Measurements from ENCODE around the gene CST1. TPM values are rescaled to one million over a fixed set of nuclear protein-coding genes. Genes with fewer than 3 reads are reported as not detected.
"Not testable (repeated sequence)": the region's sequence is repeated elsewhere in the genome, so short reads cannot be mapped to it uniquely, and the experiment has no call there.

Gene CST1
- total and polyA plus RNA-seq, 7 experiments from 2014 or later = not detected

DNA sequence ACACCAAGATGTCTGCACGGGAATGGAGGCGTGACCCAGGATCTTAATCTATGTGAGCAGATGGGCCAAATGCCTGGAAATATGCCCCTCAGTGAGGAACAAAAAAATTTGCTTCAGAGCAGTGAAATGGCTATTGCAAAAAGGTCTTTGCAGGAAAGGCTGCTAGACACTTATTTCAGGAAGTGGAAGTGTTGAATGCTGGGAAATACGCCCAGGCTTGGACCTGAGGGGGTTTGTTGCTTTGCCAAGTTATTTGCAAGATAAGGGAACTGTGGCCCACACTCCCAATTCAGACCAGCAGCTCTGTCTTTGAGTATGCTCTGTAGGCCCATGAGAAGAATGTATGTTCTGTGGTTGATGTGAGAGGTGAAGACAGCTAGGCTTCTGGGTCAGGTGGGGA is 15.3 kb downstream of the CST1 start:
- H3K27me3 ChIP-seq (ENCODE audit: control insufficient read depth in 2 of 2, insufficient read depth in 2 of 2, low read length in 2 of 2); H3K4me3 Mint-ChIP-seq; H3K4me1 Mint-ChIP-seq; H3K36me3 ChIP-seq (ENCODE audit: control insufficient read depth in 2 of 3, insufficient read depth in 3 of 3, low read length in 3 of 3); DNase-seq; H3K4me1 ChIP-seq (ENCODE audit: control insufficient read depth in 2 of 2, insufficient read depth in 2 of 2, low read length in 2 of 2); H3K9me3 Mint-ChIP-seq; intact Hi-C loops (cut with micrococcal nuclease); ATAC-seq; H3K9me3 ChIP-seq (ENCODE audit: control insufficient read depth in 2 of 3, low read length in 3 of 3); CTCF ChIA-PET; H3K27ac Mint-ChIP-seq; POLR2A ChIA-PET; H3K27ac ChIP-seq (ENCODE audit: low read depth, low read length); H3K4me3 ChIP-seq (ENCODE audit: low read length); H3K36me3 Mint-ChIP-seq: not testable (repeated sequence)
- peaks cover 16 to 42% (median 35%) of the 10 kb centered on the region in 5 donors for H3K27me3 Mint-ChIP-seq

DNA sequence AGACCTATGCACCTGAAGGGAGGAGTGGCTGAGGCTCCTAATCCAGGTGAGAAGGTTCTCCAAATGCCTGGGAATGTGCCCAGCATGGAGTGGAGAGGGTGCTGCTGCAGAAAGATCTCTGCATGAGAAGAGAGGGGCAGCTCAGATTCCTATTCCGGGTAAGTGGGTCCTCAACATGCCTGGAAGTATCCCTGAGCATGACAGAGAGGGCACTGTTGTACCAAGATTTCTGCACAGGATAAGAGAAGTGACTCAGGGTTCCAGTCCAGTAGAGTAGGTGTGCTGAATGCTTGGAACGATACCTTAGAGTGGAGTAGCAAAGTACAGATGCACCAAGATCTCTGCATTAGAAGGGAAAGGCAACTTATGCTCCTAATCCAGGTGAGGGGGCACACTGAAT is 15.8 kb downstream of the CST1 start:
- CTCF ChIA-PET; ATAC-seq; H3K9me3 ChIP-seq (ENCODE audit: control insufficient read depth in 2 of 3, low read length in 3 of 3); H3K27me3 ChIP-seq (ENCODE audit: control insufficient read depth in 2 of 2, insufficient read depth in 2 of 2, low read length in 2 of 2); H3K4me1 ChIP-seq (ENCODE audit: control insufficient read depth in 2 of 2, insufficient read depth in 2 of 2, low read length in 2 of 2); H3K36me3 ChIP-seq (ENCODE audit: control insufficient read depth in 2 of 3, insufficient read depth in 3 of 3, low read length in 3 of 3); H3K4me3 ChIP-seq (ENCODE audit: low read length); DNase-seq; POLR2A ChIA-PET; H3K27ac ChIP-seq (ENCODE audit: low read depth, low read length); intact Hi-C loops (cut with micrococcal nuclease); H3K9me3 Mint-ChIP-seq; H3K36me3 Mint-ChIP-seq; H3K4me1 Mint-ChIP-seq; H3K4me3 Mint-ChIP-seq; H3K27ac Mint-ChIP-seq: not testable (repeated sequence)
- H3K27me3 Mint-ChIP-seq = peaks cover 16 to 42% (median 35%) of the 10 kb centered on the region in 5 donors

DNA sequence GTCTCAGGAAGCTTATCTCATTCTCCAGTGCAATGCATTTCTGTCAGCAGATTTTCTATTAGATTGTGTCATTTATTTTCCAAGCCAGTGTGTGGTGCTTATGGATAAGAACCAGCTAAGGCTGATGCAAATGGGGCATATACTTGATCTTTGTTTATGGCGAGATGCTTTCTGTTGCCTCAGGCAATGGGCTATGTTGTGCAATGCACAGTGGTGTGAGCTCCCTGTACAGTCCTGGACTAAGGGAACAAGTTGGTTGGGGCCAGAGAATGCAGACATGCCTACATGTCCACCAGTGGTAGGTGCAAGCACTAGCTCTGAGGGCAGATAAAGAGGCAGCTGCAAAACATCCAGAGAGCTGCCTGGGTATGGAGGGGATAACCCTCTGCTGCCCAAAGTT is 16.3 kb downstream of the CST1 start:
- H3K36me3 Mint-ChIP-seq; intact Hi-C loops (cut with micrococcal nuclease); POLR2A ChIA-PET; H3K27ac ChIP-seq (ENCODE audit: low read depth, low read length); H3K27ac Mint-ChIP-seq; CTCF ChIA-PET; H3K27me3 ChIP-seq (ENCODE audit: control insufficient read depth in 2 of 2, insufficient read depth in 2 of 2, low read length in 2 of 2); H3K9me3 ChIP-seq (ENCODE audit: control insufficient read depth in 2 of 3, low read length in 3 of 3); H3K4me1 ChIP-seq (ENCODE audit: control insufficient read depth in 2 of 2, insufficient read depth in 2 of 2, low read length in 2 of 2); H3K36me3 ChIP-seq (ENCODE audit: control insufficient read depth in 2 of 3, insufficient read depth in 3 of 3, low read length in 3 of 3); ATAC-seq; H3K4me1 Mint-ChIP-seq; DNase-seq; H3K4me3 ChIP-seq (ENCODE audit: low read length); H3K4me3 Mint-ChIP-seq; H3K9me3 Mint-ChIP-seq: not testable (repeated sequence)
- peaks cover 16 to 42% (median 35%) of the 10 kb centered on the region in 5 donors for H3K27me3 Mint-ChIP-seq

DNA sequence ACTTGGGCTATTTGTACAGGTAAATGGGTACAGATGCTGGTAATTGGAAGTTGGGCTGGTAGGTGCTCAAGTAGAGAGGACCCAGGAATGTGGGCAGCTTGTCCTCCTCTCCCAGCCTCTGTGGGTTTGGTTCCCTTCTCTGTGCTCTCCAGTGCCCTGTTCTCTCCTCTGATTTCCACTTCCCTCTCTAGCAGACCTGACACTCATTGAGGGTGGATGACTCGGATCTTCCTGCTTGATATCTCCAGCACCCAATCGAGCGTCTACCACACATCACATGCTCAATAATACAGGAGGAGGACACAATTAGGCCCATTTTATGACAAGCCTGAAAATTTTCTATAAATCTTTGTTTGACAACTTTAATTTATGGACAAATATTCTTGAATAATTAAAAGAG is 23.7 kb downstream of the CST1 start:
- Histone ChIP-seq H3K27me3 (ENCODE audit: control insufficient read depth in 2 of 2, insufficient read depth in 2 of 2, low read length in 2 of 2) (no peaks in the 10 kb centered on the region), H3K27ac (ENCODE audit: low read depth, low read length) (no peak overlapping the region), H3K36me3 (ENCODE audit: control insufficient read depth in 2 of 3, insufficient read depth in 3 of 3, low read length in 3 of 3) (no peaks in the 10 kb centered on the region), H3K4me1 (ENCODE audit: control insufficient read depth in 2 of 2, insufficient read depth in 2 of 2, low read length in 2 of 2) (no peaks in the 10 kb centered on the region), H3K4me3 (ENCODE audit: low read length) (no peak overlapping the region), H3K9me3 (ENCODE audit: control insufficient read depth in 2 of 3, low read length in 3 of 3) (no peaks in the 10 kb centered on the region)
- no peaks in the 10 kb centered on the region for H3K4me1 Mint-ChIP-seq
- no peaks in the 10 kb centered on the region for H3K9me3 Mint-ChIP-seq
- no peaks in the 10 kb centered on the region for H3K36me3 Mint-ChIP-seq
- ChIA-PET CTCF (no interaction called here), POLR2A (no interaction called here)
- ATAC-seq = no peak
- H3K27ac Mint-ChIP-seq = no peak overlapping the region
- intact Hi-C loops (cut with micrococcal nuclease) = no loop called here
- no peak overlapping the region for H3K4me3 Mint-ChIP-seq
- H3K27me3 Mint-ChIP-seq = peaks cover 4 to 25% (median 16%) of the 10 kb centered on the region in 5 donors
- no peak for DNase-seq

DNA sequence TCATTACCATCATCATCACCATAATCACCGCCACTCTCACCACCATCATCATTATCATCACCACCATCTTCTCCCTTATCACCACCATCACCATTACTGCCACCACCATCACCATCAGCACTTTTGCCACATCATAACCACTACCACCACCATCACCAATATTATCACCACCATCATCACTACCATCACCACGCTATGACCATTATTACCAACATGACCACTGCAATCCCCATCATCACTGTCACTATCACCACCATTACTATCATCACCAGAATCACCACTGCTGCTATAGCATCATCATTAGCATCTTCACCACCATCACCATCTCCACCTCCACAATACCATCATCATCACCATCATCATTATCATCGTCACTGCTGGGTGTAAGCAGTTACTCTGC is 25.6 kb downstream of the CST1 start:
- Histone ChIP-seq H3K4me1 (ENCODE audit: control insufficient read depth in 2 of 2, insufficient read depth in 2 of 2, low read length in 2 of 2) (no peaks in the 10 kb centered on the region), H3K27me3 (ENCODE audit: control insufficient read depth in 2 of 2, insufficient read depth in 2 of 2, low read length in 2 of 2) (no peaks in the 10 kb centered on the region), H3K9me3 (ENCODE audit: control insufficient read depth in 2 of 3, low read length in 3 of 3) (no peaks in the 10 kb centered on the region), H3K36me3 (ENCODE audit: control insufficient read depth in 2 of 3, insufficient read depth in 3 of 3, low read length in 3 of 3) (no peaks in the 10 kb centered on the region), H3K4me3 (ENCODE audit: low read length) (no peak overlapping the region), H3K27ac (ENCODE audit: low read depth, low read length) (no peak overlapping the region)
- ATAC-seq (no peak), DNase-seq (no peak)
- H3K4me1 Mint-ChIP-seq = no peaks in the 10 kb centered on the region
- POLR2A ChIA-PET = no interaction called here
- peaks cover 0 to 30% (median 9%) of the 10 kb centered on the region in 5 donors for H3K27me3 Mint-ChIP-seq
- no peak overlapping the region for H3K4me3 Mint-ChIP-seq
- no peak overlapping the region for H3K27ac Mint-ChIP-seq
- intact Hi-C loops (cut with micrococcal nuclease) = no loop called here
- CTCF ChIA-PET = no interaction called here
- H3K9me3 Mint-ChIP-seq = no peaks in the 10 kb centered on the region
- no peaks in the 10 kb centered on the region for H3K36me3 Mint-ChIP-seq

DNA sequence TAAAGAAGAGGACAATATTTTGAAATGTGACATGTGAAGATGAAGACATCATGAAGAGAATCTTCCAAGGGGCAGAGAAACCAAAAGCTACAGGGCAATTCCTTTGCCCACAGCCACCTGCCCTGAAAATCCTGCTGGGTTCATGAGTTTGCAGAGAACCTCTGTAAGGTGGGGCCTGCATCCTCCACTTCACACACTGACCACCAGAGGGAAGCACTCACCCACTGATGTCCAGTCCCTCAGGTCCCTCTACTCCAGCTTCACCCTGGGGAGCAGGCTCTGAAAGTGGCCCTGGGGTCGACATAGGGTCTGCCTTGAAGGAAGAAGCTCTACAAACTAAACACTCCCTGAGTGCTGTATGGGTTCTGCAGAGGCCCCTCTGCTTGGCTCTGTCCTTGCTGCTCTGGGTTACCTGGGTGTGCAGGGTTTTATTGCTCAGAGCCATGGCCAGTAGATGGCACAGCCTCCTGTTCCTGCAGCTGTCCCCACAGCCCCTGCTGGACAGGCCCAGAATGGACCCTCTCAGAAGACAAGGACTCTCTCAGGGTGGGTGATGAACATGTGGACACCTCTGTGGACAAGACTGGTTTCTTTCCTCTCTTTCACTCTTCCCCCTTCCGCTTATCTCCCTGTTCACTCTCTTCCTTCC is 27.0 kb downstream of the CST1 start:
- POLR2A ChIA-PET; H3K36me3 Mint-ChIP-seq; H3K4me3 Mint-ChIP-seq; CTCF ChIA-PET; H3K4me3 ChIP-seq (ENCODE audit: low read length); H3K27me3 ChIP-seq (ENCODE audit: control insufficient read depth in 2 of 2, insufficient read depth in 2 of 2, low read length in 2 of 2); H3K27ac ChIP-seq (ENCODE audit: low read depth, low read length); intact Hi-C loops (cut with micrococcal nuclease); H3K4me1 Mint-ChIP-seq; H3K9me3 ChIP-seq (ENCODE audit: control insufficient read depth in 2 of 3, low read length in 3 of 3); H3K9me3 Mint-ChIP-seq; H3K27ac Mint-ChIP-seq; H3K4me1 ChIP-seq (ENCODE audit: control insufficient read depth in 2 of 2, insufficient read depth in 2 of 2, low read length in 2 of 2); H3K36me3 ChIP-seq (ENCODE audit: control insufficient read depth in 2 of 3, insufficient read depth in 3 of 3, low read length in 3 of 3): not testable (repeated sequence)
- DNase-seq = peak in 1 of 9 donors; percentile 27
- ATAC-seq = peak; percentile 64
- H3K27me3 Mint-ChIP-seq = peaks cover 0 to 30% (median 12%) of the 10 kb centered on the region in 5 donors

DNA sequence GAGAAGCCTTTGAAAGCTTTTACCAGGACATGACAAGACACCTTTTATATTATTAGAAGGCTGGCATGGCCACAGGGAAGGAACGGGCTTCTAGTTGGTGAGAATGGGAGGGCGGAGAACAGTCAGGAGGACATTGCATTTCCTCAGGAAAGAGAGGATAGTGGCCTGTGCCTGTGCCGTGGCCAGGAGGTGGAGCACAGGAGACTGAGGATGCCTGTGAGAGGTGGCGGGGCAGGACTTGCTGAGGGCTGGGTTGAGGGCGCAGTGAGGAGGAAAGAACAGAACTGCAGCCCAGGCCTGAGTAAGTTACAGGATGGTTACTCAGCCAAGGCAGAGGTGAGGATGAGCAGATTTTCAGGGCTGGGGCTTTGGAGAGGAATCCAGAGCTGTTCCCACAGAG is 27.9 kb downstream of the CST1 start:
- H3K4me3 Mint-ChIP-seq; H3K4me3 ChIP-seq (ENCODE audit: low read length); DNase-seq; intact Hi-C loops (cut with micrococcal nuclease); ATAC-seq; H3K9me3 ChIP-seq (ENCODE audit: control insufficient read depth in 2 of 3, low read length in 3 of 3); H3K27ac Mint-ChIP-seq; H3K4me1 ChIP-seq (ENCODE audit: control insufficient read depth in 2 of 2, insufficient read depth in 2 of 2, low read length in 2 of 2); H3K27ac ChIP-seq (ENCODE audit: low read depth, low read length); H3K4me1 Mint-ChIP-seq; CTCF ChIA-PET; POLR2A ChIA-PET; H3K36me3 Mint-ChIP-seq; H3K27me3 ChIP-seq (ENCODE audit: control insufficient read depth in 2 of 2, insufficient read depth in 2 of 2, low read length in 2 of 2); H3K9me3 Mint-ChIP-seq; H3K36me3 ChIP-seq (ENCODE audit: control insufficient read depth in 2 of 3, insufficient read depth in 3 of 3, low read length in 3 of 3): not testable (repeated sequence)
- peaks cover 0 to 30% (median 14%) of the 10 kb centered on the region in 5 donors for H3K27me3 Mint-ChIP-seq

All from naive thymus-derived CD4-positive, alpha-beta T cell (primary cell).